Large intestine (tissue), 3 donors: ENCODE results near the gene PRR16. TPM values are rescaled to one million over a fixed set of nuclear protein-coding genes. Genes with fewer than 3 reads are reported as not detected.
A peak's percentile ranks its signal among the peaks of the same experiment; 100 is the strongest.
"Not testable (repeated sequence)": the region's sequence is repeated elsewhere in the genome, so short reads cannot be mapped to it uniquely, and the experiment has no call there.

Source experiments
- DNase-seq, 2 donors: peaks; one replicate each; pipeline versions ENCODE4 v3.0.0 to v3.0.0-alpha.2; 2013
- H3K27ac ChIP-seq: one replicate; pipeline ENCODE4 v1.5.1; 2013; ENCODE audit warnings: low read length
- H3K27me3 ChIP-seq: 2 replicates; pipeline ENCODE4 v1.6.1; 2013; ENCODE audit warnings: low read length; ENCODE audit not compliant: control insufficient read depth, insufficient read depth
- H3K36me3 ChIP-seq: 2 replicates; pipeline ENCODE4 v1.6.1; 2013; ENCODE audit warnings: low read length; ENCODE audit not compliant: control insufficient read depth, insufficient read depth
- H3K4me1 ChIP-seq: one replicate; pipeline ENCODE4 v1.6.1; 2013; ENCODE audit warnings: low read length; ENCODE audit not compliant: control insufficient read depth, insufficient read depth
- H3K4me3 ChIP-seq: one replicate; pipeline ENCODE4 v1.5.1; 2013; ENCODE audit warnings: low read length
- H3K9me3 ChIP-seq: one replicate; pipeline ENCODE4 v1.6.1; 2013; ENCODE audit warnings: mild to moderate bottlenecking, low read depth, low read length, moderate library complexity; ENCODE audit not compliant: control insufficient read depth
- whole genome bisulfite sequencing: methylation state at CpG from one replicate; pipeline ENCODE4 v1.1.5; 2013; ENCODE audit warnings: low lambda C conversion rate; ENCODE audit not compliant: insufficient coverage; 5-methylcytosine and 5-hydroxymethylcytosine counted together
- polyA plus RNA-seq: library from polyadenylated mRNA; unstranded; fragments of 120-200 nt; gene quantifications from one replicate; pipeline ENCODE4 v1.2.1, GENCODE V29; 2013

The PRR16 gene
- polyA plus RNA-seq, 1 donor, result 2.7 TPM

DNA sequence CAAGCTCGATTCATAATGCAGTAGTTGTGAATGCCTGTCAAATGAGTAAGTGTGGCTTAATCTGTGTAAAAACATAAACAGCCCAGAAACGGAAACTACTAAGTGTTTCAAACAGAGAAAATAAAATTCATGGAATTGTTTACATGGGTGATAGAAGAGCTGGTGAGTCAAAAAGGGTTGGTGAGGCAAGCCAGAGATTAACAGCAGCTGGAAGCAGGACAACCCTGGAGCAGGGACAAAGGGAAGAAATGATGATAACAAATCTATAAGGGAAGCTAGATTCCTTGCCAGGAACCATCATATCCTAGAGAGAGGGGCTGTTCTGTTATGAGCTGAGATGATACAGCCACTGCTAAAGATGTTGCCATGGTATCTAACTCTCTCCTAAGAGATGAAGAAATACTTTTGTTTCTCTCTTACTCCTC, 18.0 kb upstream of the PRR16 start:
- H3K9me3 ChIP-seq, result no peaks in the 10 kb centered on the region

DNA sequence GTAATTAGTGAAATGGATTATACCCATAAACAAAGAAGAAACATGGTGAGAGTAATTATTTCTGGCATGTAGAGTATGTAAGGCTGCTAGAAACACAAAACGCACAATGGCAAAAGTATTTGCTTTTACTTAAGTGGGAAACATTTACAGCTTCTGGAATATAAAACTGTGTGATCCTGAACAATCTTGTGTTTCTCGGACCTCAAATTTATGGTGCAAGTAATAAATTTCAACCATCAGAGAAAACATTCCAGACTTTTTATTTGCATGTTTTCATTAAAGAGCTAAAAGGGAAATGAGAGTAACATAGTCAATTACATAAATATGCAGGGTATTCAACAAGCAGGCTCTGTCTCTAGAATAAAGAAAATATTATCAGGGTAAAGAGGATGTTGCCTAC, 17.2 kb upstream of the PRR16 start:
- no peak for DNase-seq

More for the DNA sequence above, 18.0 kb upstream of the PRR16 start:
- Histone ChIP-seq H3K4me3 (no peak overlapping the region), H3K27me3 (no peaks in the 10 kb centered on the region), H3K27ac (no peak overlapping the region), H3K4me1 (no peaks in the 10 kb centered on the region), H3K36me3 (no peaks in the 10 kb centered on the region)
- WGBS, result 56% methylated on average over 1 of the region's 2 CpGs
- DNase-seq, result peak in 1 of 2 donors; percentile 4

DNA sequence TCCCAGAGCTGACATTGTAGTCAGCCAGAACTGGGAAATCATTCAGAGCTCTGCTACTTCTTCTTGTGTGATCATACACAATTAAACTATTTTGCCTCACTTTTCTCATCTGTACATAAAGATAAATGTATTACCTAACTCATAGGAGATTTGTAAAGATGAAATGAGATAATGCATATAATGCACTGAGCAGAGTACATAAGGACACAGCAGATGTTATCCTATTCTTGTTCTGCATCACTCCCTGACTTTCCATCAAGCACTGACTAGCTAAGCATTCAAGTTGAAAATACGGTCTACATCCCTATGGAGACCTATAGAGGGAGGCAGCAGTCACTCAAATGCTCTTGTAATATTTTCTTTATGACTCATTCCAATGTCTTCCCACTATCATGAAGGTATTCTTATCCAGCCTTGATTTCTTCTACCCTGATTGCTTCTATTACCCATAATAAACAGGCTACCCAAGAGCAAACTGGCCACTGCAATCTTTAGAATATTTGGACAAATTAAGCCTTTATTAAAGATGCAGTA, 16.3 kb upstream of the PRR16 start:
- Histone ChIP-seq H3K9me3 (no peaks in the 10 kb centered on the region), H3K4me3 (no peak overlapping the region), H3K27me3 (no peaks in the 10 kb centered on the region), H3K4me1 (no peaks in the 10 kb centered on the region), H3K36me3 (no peaks in the 10 kb centered on the region), H3K27ac (no peak overlapping the region)
- no CpG with 5 or more reads among the region's 1 CpG for WGBS
- DNase-seq, result no peak

More for the DNA sequence above, 17.2 kb upstream of the PRR16 start:
- no peak overlapping the region for H3K4me3 ChIP-seq
- no peaks in the 10 kb centered on the region for H3K9me3 ChIP-seq
- 38% methylated on average over 2 of the region's 2 CpGs for WGBS
- H3K36me3 ChIP-seq, result no peaks in the 10 kb centered on the region
- H3K27me3 ChIP-seq, result no peaks in the 10 kb centered on the region
- no peaks in the 10 kb centered on the region for H3K4me1 ChIP-seq
- H3K27ac ChIP-seq, result no peak overlapping the region

DNA sequence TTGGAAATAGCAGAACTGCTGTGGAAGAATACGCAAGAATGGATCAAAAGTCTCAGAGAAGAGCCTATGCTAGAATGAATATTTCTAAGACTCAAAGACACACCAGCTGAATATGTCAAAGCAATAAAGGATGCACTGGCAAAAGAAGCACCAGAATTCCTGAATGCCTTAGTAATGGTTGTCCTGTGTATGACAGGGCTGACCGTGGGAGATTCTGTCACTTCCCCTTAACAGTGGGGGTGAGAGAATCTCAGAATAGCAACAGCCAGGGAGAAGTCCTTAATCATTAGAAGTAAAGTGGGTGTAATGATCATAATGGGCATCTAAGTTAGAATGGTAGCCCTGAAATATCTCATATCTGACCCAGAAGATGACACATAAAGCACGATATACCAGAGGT, 14.6 kb upstream of the PRR16 start:
- no peak for DNase-seq
- no peaks in the 10 kb centered on the region for H3K4me1 ChIP-seq
- no peaks in the 10 kb centered on the region for H3K9me3 ChIP-seq
- whole genome bisulfite sequencing, result no CpG with 5 or more reads among the region's 3 CpGs
- no peaks in the 10 kb centered on the region for H3K27me3 ChIP-seq
- H3K36me3 ChIP-seq, result no peaks in the 10 kb centered on the region
- no peak overlapping the region for H3K4me3 ChIP-seq
- no peak overlapping the region for H3K27ac ChIP-seq

DNA sequence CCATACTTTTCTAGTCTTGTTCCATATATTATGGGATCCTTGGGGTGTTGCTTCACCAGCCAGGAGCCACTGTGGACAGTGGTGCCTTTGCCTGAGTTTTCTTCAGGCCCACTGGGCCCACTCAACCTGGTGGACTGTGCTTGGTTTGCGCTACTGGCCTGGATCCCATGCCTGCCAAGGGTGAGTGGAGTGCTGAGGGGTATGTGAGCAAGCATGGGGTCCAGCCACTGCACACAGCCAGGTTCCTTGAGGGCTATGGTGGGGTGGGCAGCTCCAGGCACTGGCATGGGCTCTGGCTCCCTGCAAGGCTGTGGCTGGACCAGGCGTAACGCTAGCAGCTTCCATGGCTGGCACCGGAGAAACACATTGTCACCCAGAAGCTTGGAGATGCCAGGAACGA, 13.2 kb upstream of the PRR16 start:
- Histone ChIP-seq H3K4me3 (no peak overlapping the region), H3K4me1 (no peaks in the 10 kb centered on the region), H3K9me3 (no peaks in the 10 kb centered on the region), H3K36me3 (no peaks in the 10 kb centered on the region), H3K27ac (no peak overlapping the region), H3K27me3 (no peaks in the 10 kb centered on the region)
- WGBS, result no CpG with 5 or more reads among the region's 5 CpGs
- DNase-seq, result no peak

DNA sequence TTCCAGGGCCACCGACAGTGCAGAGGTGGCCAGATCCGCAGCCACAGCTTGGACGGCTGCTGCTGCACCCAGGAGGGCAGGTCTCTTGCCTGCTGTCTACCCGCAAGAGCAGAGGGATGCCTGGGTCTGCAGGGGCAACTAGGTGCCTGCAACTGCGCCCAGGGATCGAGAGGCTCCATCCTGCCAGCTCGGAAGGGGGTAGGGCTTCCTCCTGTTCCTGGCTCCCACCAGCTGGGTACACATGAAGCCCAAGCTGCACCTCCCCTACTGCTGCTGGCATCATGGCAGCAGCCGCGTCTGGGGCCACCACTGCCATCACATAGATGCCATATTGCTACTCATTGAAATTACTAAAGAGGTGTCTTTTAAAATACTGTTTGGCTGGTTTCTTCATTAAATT, 12.7 kb upstream of the PRR16 start:
- DNase-seq, result no peak
- H3K4me1 ChIP-seq, result no peaks in the 10 kb centered on the region
- H3K36me3 ChIP-seq, result no peaks in the 10 kb centered on the region
- H3K9me3 ChIP-seq, result no peaks in the 10 kb centered on the region
- no peak overlapping the region for H3K27ac ChIP-seq
- H3K27me3 ChIP-seq, result no peaks in the 10 kb centered on the region
- no CpG with 5 or more reads among the region's 9 CpGs for WGBS
- no peak overlapping the region for H3K4me3 ChIP-seq

DNA sequence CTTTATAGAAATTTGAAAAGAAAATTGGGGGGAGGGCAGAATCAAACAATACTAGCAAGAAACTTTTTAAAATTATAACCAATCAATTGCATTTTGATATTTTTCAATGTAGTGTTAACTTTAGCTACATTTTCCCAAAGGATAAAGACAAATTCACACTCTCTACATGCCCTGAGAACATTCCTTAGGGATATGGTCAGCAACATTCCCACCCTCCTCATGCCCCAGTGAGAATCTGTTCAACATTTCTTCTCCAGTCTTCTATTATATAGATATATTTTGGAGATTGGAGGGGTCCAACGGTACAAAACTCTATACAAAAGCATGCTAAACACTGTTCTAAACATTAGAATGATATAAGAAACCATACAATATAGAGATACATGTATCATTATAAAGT, 11.6 kb upstream of the PRR16 start:
- Histone ChIP-seq H3K36me3 (no peaks in the 10 kb centered on the region), H3K9me3 (no peaks in the 10 kb centered on the region), H3K4me1 (no peaks in the 10 kb centered on the region), H3K27ac (no peak overlapping the region), H3K4me3 (no peak overlapping the region), H3K27me3 (no peaks in the 10 kb centered on the region)
- WGBS, result no CpG with 5 or more reads among the region's 1 CpG
- no peak for DNase-seq

DNA sequence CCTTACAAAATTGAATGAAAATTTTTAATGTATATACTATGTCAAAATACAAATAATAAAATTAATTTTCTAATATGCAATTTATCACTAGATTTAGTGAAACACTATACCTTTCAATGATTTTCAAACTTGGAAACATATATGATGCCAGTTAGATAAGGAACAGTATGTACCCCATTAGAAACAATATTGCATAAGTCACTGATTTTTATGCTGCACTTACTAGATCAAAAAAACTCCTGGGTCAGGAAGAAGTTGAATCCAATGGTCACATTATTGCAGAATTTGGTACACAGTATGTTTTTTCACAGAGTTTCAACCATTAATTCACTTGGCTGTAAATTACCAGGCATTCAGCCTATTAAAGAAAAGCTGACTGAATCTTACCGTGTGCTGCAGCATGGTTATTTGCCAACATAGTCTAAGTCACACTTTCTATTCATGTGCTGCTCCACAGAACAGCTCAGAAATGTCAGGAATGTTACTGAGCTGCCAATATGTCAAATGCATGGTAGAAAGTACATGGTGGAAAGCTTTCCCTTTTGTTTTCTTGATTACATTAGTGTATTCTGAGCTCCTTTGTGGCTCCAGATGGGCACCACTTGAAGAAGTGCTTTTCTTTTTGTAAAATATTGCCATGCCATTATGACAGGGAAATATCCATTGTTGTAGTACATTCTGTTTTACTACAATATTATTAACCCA, 9.9 kb upstream of the PRR16 start:
- WGBS, result no CpG with 5 or more reads among the region's 1 CpG
- H3K36me3 ChIP-seq, result no peaks in the 10 kb centered on the region
- no peak overlapping the region for H3K27ac ChIP-seq
- H3K9me3 ChIP-seq, result no peaks in the 10 kb centered on the region
- no peak overlapping the region for H3K4me3 ChIP-seq
- no peaks in the 10 kb centered on the region for H3K4me1 ChIP-seq
- no peak for DNase-seq
- no peaks in the 10 kb centered on the region for H3K27me3 ChIP-seq

DNA sequence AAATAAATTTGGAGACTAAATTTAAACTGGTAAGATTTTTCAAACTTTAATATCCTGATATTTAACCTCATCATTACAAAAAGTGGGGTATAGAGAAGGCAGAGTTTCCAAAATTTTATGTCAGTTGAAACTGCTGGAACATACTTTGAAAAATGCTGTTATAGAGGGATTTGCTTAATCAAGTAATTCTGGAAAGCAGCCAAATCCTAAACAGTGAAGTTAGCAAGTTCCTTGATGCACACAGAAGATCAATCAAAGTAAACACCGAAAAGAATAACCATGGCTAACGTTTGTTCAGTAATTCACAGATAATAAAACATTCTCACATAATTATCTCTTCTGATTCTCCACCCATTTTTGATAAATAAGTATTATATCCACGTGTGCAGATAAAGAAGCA, 8.1 kb upstream of the PRR16 start:
- Histone ChIP-seq H3K27ac (no peak overlapping the region), H3K27me3 (no peaks in the 10 kb centered on the region), H3K4me1 (no peaks in the 10 kb centered on the region), H3K4me3 (no peak overlapping the region), H3K36me3 (no peaks in the 10 kb centered on the region), H3K9me3 (no peaks in the 10 kb centered on the region)
- DNase-seq, result no peak
- 26% methylated on average over 2 of the region's 3 CpGs for WGBS

DNA sequence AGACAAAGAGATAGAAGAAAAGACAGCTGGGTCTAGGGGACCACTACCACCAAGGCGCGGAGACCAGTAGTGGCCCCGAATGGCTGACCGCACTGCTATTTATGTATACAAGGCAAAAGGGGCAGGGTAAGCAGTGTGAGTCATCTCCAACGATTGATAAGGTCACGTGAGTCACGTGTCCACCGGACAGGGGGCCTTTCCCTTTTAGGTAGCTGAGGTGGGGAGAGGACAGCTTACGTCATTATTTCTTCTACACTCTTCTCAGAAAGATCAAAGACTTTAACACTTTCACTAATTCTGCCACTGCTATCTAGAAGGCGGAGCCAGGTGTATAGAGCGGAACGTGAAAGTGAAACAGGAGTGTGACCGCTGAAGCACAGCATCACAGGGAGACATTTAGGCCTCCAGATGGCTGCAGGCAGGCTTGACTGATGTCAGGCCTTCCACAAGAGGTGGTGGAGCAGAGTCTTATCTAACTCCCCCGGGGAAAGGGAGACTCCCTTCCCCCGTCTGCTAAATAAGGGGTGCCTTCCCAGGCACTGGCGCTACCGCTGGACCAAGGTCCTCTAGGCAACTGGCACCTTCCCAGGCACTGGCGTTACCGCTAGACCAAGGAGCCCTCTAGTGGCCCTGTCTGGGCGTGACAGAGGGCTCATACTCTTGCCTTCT, 6.1 kb upstream of the PRR16 start:
- peaks cover 1% of the 10 kb centered on the region for H3K27me3 ChIP-seq
- no peak overlapping the region for H3K27ac ChIP-seq
- no peak overlapping the region for H3K4me3 ChIP-seq
- no peaks in the 10 kb centered on the region for H3K36me3 ChIP-seq
- WGBS, result 91% methylated on average over 4 of the region's 20 CpGs
- DNase-seq, result no peak
- no peaks in the 10 kb centered on the region for H3K9me3 ChIP-seq
- no peaks in the 10 kb centered on the region for H3K4me1 ChIP-seq

DNA sequence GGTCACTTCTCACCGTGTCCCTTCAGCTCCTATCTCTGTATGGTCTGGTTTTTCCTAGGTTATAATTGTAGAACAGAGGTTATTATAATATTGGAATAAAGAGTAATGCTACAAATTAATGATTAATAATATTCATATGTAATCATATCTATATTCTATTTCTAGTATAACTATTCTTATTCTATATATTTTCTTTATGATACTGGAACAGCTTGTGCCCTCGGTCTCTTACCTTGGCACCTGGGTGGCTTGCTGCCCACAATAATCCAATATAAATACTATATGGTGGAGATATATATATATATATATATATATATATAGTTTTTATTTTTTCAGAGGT, 5.6 kb upstream of the PRR16 start:
- not testable (repeated sequence) for H3K36me3 ChIP-seq, H3K27me3 ChIP-seq, DNase-seq, H3K27ac ChIP-seq, H3K9me3 ChIP-seq, H3K4me1 ChIP-seq, H3K4me3 ChIP-seq
- whole genome bisulfite sequencing, result 100% methylated on average over 1 of the region's 2 CpGs
